CD1c-positive myeloid dendritic cell (primary cell): ENCODE results near the gene BOD1.
"Not testable (repeated sequence)": the region's sequence is repeated elsewhere in the genome, so short reads cannot be mapped to it uniquely, and the experiment has no call there.

Experiments
- DNase-seq: peaks from one replicate; pipeline ENCODE4 v3.0.0-alpha.2; 2016; ENCODE audit errors: extremely low spot score

Gene BOD1

GRCh38 chr5:173615884-173616576 lies 420 bp downstream of the BOD1 start:
- DNase-seq, result peak; percentile 77

GRCh38 chr5:173614591-173614990 lies 1.9 kb downstream of the BOD1 start:
- no peak for DNase-seq

GRCh38 chr5:173613433-173614159 lies 2.9 kb downstream of the BOD1 start:
- DNase-seq, result no peak

- DNase-seq, result no peak
These were observed 3.5 kb downstream of the BOD1 start for GRCh38 chr5:173612948-173613347.

GRCh38 chr5:173611706-173612105 lies 4.7 kb downstream of the BOD1 start:
- no peak for DNase-seq

GRCh38 chr5:173604141-173604540 lies 12.3 kb downstream of the BOD1 start:
- DNase-seq, result no peak

GRCh38 chr5:173602423-173602822 lies 14.0 kb downstream of the BOD1 start:
- no peak for DNase-seq

GRCh38 chr5:173598686-173599085 lies 17.8 kb downstream of the BOD1 start:
- DNase-seq, result no peak

- no peak for DNase-seq
These were observed 19.1 kb downstream of the BOD1 start for GRCh38 chr5:173597304-173597703.

GRCh38 chr5:173595841-173596240 lies 20.6 kb downstream of the BOD1 start:
- DNase-seq, result no peak

- DNase-seq, result no peak
These were observed 22.4 kb downstream of the BOD1 start for GRCh38 chr5:173594061-173594460.

GRCh38 chr5:173592050-173592669 lies 24.3 kb downstream of the BOD1 start:
- DNase-seq, result peak; percentile 28

GRCh38 chr5:173591056-173591514 lies 25.4 kb downstream of the BOD1 start:
- DNase-seq, result no peak

GRCh38 chr5:173590436-173591055 lies 25.9 kb downstream of the BOD1 start:
- DNase-seq, result no peak

- not testable (repeated sequence) for DNase-seq
These were observed 30.3 kb downstream of the BOD1 start for GRCh38 chr5:173586133-173586532.

- DNase-seq, result no peak
These were observed 33.1 kb downstream of the BOD1 start for GRCh38 chr5:173583346-173583745.

GRCh38 chr5:173582216-173583111 lies 34.0 kb downstream of the BOD1 start:
- no peak for DNase-seq

GRCh38 chr5:173581408-173582215 lies 34.8 kb downstream of the BOD1 start:
- peak; percentile 37 for DNase-seq

GRCh38 chr5:173578947-173579615 lies 37.4 kb downstream of the BOD1 start:
- no peak for DNase-seq

- DNase-seq, result no peak
These were observed 38.6 kb downstream of the BOD1 start for GRCh38 chr5:173577817-173578216.
